HUDEP-2 (cell line): Measurements from ENCODE around the gene VPS13C.
"Not testable (repeated sequence)": the region's sequence is repeated elsewhere in the genome, so short reads cannot be mapped to it uniquely, and the experiment has no call there.

Experiments
- DNase-seq, 76 experiments: peaks; one replicate each; lab custom pipeline; 2025; ENCODE audit not compliant: unreplicated experiment in 76 of 76; lab: John Stamatoyannopoulos, UW

The VPS13C gene

DNA sequence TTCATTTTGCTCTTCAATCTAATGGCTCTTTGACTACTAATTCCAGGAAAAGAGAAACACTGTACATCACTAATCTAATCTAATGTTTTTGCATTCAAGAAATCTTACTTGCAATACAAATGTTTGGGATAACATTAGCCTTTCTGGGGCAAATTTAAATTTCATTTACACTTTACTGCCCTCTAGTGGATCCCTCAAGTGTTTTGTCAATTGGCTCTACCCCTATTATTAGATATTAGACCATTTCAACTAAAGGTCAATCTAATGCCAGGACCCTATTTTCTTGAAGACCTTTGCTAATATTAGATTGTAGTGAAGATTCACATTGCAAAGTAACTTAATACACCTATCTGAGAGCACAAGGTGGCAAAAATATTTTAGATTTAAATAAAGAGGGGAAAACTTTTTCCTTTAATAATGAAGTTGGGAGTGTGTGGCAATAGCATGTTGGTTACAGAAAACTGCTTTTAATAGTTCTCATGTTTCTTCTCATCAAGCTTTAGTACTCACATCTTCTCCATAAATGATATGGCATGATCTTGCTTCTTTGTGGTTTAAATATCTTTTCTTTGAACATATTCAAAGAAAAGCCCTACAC, 11.6 kb upstream of the VPS13C start:
- peak in 10 of 76 experiments; percentile 1 to 35 (median 16) for DNase-seq

DNA sequence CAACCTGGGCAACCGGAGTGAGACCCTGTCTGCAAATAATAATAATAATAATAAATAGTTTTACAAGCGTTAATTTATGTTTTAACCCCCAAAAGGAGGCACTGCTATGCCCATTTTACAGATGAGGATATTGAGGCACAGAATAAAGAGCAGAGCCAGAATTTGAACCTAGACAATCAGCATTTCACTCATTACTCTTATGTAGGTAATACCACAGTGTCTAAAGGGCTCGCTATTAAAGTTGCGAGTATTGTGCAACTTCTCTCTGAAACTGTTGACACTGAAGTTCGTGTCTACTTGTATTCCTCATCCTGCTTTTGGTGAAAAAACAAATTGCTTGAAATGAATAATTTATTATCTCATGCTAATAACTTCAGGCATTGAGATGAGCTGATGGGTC, 9.3 kb upstream of the VPS13C start:
- no peak for DNase-seq

DNA sequence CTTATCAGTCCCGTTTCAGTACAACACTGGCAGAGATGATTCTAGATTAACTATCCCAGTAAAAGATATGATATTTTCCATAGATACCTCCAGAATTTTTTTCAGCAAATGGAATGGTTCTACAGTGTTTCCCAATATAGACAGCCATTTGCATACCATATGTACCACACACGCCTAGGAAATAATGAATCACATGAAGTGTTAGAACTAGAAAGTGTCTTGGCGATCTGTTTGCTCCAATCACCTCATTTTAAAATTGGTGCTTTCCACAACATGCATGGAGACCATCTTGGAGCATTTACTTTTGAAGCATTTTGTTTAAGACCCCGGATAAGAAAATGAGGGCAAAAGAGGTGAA, 8.5 kb upstream of the VPS13C start:
- DNase-seq, result peak in 1 of 76 experiments; percentile 38

DNA sequence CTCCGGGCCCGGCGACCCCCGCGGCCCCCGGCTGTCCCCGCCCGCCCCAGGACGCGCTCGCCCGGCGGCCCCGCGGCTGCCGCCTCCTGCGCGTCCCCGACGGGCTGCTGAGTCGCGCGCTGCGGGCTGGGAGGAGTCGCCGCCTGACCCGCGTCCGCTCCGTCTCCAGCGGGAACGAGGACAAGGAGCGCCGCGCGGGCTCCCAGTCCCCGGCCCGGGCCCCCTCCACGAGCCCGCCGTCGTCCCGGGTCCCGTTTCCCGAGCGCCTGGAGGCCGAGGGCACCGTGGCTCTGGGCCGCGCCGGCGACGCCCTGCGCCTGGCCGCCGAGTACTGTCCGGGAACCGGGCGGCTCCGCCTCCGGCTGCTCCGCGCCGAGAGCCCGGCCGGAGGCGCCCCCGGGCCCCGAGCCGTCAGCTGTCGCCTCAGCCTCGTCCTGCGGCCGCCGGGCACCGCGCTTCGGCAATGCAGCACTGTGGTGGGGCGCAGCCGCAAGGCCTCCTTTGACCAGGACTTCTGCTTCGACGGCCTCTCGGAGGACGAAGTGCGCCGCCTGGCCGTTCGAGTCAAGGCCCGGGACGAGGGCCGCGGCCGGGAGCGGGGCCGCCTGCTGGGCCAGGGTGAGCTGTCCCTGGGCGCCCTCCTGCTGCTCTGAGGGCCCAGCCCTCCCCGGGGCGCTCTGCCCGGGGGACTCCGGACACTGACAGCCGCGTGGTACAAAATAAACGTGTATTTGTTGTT, 8.0 kb upstream of the VPS13C start:
- peak in 10 of 76 experiments; percentile 4 to 23 (median 11) for DNase-seq

DNA sequence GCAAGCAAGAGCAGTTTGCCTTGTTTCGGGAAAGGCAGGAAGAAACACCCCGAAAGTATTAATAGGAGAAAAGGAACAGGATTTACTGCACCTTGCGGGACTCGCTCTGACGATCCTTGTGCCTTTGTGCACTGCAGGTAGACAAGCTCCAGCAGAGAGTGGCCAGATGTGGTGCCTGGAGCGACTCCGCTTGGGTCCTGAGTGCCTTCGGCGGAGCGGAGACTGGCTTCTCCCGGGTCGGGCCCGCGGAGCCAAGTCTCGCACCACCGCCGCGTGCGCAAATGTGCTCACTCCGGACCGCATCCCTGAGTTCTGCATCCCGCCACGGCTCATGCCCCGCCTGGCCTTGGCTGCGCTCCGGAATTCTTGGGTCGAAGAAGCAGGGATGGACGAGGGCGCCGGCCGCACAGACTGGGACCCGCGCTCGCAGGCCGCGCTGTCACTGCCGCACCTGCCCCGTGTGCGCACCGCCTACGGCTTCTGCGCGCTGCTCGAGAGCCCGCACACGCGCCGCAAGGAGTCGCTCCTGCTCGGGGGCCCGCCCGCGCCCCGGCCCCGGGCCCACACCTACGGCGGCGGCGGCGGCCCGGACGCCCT, 7.3 kb upstream of the VPS13C start:
- peak in 2 of 76 experiments; percentile 8 to 18 for DNase-seq

DNA sequence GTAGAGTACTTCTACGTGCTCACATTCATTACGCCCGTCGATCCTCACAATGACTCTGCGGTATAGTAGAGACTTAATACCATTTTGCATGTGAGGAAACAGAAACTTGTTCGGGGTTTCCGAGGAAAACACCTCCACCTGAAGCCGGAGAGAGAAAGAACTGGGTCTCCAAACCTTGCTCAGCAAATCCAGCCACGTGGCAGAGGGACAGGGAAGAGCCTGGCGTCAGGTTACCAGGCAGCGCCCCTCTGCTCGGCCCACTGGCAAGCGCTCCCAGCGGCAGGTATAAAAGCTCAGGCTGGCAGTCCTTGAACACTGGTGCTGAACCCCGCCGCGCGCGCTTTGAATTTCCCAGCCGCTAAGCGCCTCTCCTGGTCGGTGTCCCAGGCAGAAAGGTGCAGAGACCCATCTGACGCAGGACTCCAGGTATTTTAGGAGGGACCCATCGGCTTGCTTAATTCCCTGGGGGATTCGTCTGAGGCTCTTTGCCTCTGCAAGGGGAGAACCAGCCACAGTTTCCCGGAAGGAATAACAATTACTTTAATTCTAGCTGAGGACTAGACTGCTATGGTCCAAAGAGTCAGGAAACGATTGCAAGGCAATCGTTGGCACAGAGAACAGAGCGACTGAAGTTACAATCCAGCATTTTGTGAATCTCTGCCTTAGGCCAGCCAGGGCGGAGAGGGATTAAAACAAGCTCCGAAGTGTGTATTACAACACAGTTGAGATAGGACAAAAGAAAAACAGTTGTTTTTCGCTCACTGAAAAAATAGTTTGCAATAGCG, 6.6 kb upstream of the VPS13C start, which contains the start of gene C2CD4A:
TSS of gene C2CD4A (plus strand) at position 315 of the 785 bp plus-strand sequence. CDS start 637 bp downstream, outside the sequence.
- DNase-seq, result peak in 33 of 76 experiments; percentile 3 to 45 (median 24)

DNA sequence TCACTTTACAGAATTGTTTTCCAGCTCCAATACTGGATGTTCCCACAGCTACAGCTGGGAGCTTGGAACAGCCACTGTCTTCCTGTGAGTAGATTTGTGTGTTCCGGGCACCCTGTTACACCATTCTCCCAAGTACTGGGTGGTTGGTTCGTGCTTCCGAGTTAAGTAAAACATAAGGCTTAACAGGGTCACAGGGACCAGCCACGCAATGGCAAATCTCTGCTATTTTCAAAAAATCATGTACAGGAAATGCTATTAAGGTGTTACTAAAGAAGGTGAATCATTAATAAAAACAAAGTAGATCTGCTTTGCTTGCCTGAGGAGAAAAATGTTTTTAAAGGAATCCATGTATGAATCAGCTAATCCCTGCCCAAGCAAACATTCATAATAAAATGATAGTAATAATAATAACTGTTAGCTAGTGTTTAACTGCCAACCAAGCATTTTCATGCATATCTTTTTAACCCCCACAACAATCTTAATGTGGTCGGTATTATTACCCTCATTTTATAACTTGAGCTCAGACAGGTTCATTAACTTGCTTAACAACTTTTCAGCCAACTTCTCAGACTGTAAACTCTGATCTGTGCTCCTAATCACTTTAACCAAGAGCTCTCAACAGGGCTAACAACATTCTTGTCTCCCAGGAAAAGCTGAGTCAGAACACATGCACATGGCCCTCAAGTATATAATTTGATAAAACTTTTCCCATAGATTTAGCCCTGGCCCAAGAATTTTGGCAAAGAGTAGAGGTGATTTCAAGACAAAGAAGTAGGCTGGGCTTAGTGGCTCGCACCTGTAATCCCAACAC, 3.8 kb upstream of the VPS13C start:
- no peak for DNase-seq

DNA sequence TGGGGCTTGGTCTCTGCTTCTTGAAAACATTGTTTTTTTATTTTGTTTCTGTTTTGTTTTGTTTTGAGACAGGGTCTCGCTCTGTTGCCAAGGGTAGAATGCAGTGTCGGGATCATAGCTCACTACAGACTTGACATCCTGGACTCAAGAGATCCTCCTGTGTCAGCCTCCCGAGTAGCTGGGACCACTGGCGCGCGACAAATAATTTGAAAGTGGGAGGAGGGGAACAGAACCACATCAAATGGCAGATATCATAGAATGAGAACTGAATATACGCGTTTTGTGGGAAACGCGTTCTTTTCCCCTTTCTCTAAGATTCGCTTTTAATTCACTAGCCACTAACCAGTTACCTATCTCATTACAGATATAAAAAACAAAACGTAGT, 641 bp upstream of the VPS13C start:
- DNase-seq, result peak in 3 of 76 experiments; percentile 24 to 44 (median 26)

DNA sequence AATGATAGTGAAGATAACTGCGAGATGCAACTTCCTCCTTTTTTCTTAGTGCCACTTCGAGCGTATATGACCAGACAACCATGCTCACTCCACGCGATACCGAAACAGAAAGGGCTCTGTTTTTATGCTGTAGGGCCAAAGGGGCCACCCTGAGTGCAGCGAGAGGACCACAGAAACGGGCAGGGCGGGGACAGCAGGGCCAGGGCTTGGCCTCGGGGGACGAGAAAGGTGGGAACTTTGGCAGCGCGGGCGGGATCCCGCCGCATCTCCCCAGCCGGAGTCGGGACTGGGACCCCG, 483 bp downstream of the VPS13C start:
- peak in 45 of 76 experiments; percentile 7 to 64 (median 37) for DNase-seq

DNA sequence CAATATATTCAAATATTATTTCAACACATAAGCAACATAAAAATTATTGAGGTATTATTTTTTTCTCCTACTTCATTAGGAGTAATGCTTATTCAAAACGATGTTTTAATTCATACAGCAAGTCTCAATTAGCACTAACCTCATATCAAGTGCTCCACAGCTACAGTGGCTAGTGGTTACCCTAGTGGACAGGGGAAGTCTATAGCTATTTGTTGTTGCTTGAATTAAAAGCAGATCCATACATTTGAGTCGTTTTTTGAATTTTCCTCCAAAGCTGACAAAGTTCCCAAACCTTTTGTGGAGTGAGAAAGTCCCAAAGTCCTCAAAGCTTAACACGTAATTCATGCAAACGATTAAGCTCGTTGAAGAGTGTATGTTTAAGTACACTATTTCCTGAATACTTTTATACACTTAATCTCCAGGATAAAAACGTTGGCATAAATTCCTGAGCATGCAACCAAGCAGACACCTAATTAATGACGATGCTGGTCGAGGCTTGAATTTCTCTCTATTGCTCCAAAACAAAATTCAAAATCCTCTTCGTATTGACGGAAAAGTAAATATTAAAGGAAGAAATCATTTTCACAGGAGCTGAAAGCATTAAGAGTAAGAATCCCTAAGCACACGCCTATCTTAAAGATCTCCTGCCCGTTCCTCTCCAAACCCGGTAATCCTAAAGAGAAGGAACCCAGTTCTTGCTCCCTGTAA, 985 bp downstream of the VPS13C start:
- peak in 1 of 76 experiments; percentile 30 for DNase-seq

DNA sequence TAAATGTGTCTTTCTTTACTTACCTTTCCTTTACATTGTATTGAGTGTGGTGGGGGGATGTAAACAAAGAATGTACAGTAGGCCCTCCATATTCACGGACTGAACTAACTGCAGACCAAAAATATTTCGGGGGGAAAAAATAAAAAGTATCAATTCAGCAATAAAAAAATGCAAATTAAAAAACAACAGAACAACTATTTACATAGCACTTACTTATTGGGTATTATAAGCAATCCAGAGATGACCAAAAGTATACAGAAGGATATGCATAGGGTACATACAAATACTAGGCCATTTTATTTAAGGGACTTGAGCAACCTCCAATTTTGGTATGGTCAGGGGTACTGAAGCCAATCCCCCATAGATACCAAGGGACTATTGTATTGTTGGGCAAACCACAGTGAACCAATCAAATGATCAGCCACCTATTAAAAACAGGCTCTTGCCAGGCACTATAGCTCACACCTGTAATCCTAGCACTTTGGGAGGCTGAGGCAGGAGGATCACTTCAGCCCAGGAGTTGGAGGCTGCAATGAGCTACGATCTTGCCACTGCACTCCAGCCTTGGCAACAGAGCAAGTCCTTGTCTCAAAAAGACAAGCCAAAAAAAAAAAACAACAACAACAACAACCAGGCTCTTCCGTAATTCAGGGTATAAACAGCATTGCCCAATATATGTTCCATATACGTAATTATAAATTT, 1.8 kb downstream of the VPS13C start:
- no peak for DNase-seq

DNA sequence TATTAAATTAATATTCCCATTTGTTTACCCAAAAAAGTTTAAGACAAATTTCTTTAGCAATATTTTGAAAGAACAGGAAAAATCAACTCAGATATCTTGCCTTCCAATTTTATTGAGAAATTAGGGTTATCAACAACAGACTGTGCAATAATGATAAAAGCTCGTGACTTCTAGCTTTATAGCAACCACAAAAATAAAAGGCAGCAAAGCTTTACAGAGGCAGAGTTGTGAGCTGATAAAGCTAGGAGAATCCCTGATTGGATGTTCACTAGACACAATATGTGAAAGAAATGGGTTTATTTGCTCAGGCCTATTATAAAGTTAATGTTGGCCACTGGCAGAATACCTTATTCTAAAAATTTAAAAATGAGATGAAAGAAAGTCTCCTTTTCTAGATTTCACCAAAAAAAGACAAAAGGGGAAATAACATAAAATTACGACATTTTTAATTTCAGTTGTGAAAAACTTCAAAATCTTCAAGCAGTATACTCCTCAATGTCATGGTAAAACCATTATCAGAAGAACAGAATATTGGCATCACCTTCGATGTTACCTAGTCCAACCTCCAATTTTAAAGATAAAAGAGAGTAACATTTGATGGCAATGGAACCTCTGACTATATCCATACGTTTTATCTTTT, 2.8 kb downstream of the VPS13C start:
- no peak for DNase-seq

DNA sequence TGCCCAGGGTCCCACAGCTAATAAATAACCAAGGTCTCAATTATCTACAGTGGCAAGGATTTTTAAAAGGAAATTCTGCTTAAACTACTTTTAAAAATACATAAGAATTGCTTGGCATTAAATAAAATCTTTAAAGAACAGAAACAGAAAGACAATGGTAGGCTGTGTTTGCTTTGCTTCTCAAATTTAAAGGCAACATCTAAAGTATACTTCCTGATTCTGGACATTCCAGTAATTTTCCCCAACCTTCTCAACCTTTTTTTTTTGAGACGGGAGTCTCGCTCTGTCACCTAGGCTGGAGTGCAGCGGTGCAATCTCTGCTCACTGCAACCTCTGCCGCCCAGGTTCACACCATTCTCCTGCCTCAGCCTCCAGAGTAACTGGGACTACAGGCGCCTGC, 5.3 kb downstream of the VPS13C start:
- no peak for DNase-seq

DNA sequence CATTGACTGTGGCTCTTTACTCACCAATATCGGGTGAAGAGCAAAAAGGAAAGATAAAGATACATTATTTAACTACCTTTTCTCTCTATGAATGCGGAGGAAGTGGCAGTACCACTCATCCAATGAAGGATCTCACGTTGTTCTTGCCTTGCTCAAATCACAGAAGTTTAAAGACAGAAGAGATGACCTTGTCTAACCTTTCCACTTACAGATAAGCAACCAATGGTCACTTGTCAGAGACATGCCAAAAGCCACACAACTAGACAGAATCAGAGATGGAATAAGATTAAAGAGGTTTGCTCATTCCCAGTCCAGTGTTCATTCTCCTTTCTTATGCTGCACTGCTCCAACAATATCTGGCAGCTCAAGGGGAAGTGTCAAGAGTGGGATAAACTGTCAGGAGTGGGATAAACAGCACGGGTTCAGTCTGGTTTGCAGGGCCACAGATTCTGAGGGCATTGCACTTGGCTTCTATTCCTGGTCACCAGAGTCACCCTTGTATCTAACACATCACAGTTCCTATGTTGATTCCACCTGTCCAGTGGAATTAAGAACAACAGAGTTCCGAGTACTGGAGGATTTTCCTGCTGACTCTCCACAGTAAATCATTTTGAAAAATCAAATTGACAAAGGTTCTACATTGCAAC, 6.7 kb downstream of the VPS13C start:
- no peak for DNase-seq

DNA sequence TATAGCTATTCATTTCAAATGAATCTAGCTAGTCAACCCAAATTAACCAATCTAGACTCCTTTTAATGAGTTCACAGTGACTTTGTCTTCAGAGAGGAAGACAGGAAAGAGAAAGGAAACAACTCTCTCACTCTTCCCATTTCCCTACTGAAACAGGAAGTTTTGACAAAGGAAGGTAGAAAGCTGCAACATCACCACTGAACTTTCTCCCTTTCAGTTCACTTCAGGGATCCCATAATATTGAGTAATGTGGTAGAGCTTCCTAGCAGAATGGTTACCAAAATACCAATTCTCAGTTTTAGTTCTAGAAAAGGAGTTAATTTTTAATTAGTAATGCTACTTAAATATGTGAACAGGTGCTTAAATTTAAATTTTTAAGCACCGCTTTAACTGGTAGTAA, 7.5 kb downstream of the VPS13C start:
- no peak for DNase-seq

DNA sequence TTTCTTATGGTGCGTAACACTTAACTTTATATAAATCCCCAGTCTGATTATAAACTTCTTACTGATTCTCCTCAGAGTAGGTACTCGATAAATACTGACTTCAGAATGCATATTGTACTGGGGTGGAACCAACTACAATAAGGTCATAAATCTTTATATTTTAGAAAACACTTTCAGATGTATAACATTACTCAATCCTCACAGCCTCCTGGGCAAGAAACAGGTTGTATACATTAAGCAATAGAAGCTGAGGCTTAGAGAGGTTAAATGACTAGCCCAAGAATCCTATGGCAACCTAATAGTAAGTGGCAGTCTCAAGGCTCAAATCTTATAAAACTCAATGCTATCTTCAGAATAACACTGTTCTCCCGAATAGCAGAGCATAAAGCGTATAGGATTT, 9.1 kb downstream of the VPS13C start:
- no peak for DNase-seq

DNA sequence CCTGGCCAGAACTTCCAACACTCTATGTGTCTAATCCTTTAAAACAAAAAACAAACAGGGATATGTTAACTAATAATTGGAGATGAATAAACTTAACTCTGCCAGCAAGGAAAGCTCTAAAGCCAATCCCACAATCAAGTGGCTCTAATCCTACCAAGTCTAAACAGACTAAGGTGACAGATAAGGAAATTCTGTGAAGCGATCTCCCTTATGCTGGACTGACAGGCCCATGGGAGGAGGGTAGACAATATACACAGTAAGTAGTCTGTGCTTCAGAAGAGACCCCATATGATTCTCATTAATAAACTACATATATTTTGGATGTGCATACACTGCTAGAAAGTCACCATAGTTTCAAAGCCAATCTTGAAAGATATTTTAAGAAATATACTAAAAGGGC, 10.1 kb downstream of the VPS13C start:
- DNase-seq, result peak in 7 of 76 experiments; percentile 12 to 39 (median 22)

DNA sequence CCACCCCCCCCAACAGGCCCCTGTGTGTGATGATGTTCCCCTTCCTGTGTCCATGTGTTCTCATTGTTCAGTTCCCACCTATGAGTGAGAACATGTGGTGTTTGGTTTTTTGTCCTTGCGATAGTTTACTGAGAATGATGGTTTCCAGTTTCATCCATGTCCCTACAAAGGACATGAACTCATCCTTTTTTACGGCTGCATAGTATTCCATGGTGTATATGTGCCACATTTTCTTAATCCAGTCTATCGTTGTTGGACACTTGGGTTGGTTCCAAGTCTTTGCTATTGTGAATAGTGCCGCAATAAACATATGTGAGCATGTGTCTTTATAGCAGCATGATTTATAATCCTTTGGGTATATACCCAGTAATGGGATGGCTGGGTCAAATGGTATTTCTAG, 12.0 kb downstream of the VPS13C start:
- not testable (repeated sequence) for DNase-seq
